Measurements from ENCODE around the gene SCARB1.

- TF ChIP-seq EZH2 (conservative IDR thresholded peaks at IDR 0.05; ENCODE audit: low read depth, low read length) (no peak), POLR2A (IDR thresholded peaks at IDR 0.05; ENCODE audit: insufficient read depth in 1 of 2, low read depth in 2 of 2, low read length in 2 of 2) (no peak), CTCF (CRISPR knock-in tag; IDR thresholded peaks at IDR 0.05) (no peak), TRAFD1 (CRISPR knock-in tag; IDR thresholded peaks at IDR 0.05; ENCODE audit: borderline replicate concordance) (no peak), YEATS2 (CRISPR knock-in tag; IDR thresholded peaks at IDR 0.05; ENCODE audit: borderline replicate concordance) (no peak), TBP (CRISPR knock-in tag; IDR thresholded peaks at IDR 0.05) (no peak), ZNF549 (CRISPR knock-in tag; IDR thresholded peaks at IDR 0.05) (no peak), DNMT3B (CRISPR knock-in tag; conservative IDR thresholded peaks at IDR 0.05) (no peak), ZNF331 (CRISPR knock-in tag; IDR thresholded peaks at IDR 0.05) (no peak)
- TF ChIP-seq, protein P1, sequence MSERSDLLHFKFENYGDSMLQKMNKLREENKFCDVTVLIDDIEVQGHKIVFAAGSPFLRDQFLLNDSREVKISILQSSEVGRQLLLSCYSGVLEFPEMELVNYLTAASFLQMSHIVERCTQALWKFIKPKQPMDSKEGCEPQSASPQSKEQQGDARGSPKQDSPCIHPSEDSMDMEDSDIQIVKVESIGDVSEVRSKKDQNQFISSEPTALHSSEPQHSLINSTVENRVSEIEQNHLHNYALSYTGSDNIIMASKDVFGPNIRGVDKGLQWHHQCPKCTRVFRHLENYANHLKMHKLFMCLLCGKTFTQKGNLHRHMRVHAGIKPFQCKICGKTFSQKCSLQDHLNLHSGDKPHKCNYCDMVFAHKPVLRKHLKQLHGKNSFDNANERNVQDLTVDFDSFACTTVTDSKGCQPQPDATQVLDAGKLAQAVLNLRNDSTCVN (CRISPR knock-in tag; IDR thresholded peaks at IDR 0.05; ENCODE audit: borderline replicate concordance): no peak
Measured at GRCh38 chr12:124776125-124776513, 87.5 kb downstream of the SCARB1 start.
